NCI-H524 treated with DMSO at 0.1 percent for 48 hours (cell line): ENCODE measurements around the gene KIAA1217.

Experiments used
- DNase-seq: peaks from one replicate; lab custom pipeline; 2025; lab: John Stamatoyannopoulos, UW

The KIAA1217 gene

DNA sequence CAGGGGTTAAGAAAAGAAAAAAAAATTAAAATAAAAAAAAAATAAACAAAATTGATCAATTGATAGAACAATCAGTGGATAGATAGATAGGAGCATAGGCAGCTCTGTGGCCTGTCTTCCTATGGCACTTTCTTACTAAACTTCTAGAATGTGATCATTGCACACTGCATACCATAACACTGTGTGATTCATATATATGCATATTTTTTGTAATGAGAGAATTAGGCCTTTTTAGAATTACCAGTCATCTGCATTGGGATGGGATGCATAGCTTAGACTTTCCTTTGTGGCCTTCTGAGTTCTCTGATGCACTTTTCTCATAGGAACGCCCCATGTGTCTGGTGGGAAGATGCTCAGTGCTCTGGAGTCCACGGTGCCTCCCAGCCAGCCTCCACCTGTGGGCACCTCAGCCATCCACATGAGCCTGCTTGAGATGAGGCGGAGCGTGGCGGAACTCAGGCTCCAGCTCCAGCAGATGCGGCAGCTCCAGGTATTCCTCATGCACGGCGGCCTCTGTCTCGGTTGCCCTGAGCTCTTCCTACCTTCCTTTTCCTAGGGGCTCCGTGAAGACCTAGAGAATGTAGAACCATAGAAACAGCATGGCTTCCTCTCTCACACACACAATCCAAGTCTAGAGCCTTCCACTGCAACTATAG, 292.2 kb downstream of the KIAA1217 start:
- no peak for DNase-seq

DNA sequence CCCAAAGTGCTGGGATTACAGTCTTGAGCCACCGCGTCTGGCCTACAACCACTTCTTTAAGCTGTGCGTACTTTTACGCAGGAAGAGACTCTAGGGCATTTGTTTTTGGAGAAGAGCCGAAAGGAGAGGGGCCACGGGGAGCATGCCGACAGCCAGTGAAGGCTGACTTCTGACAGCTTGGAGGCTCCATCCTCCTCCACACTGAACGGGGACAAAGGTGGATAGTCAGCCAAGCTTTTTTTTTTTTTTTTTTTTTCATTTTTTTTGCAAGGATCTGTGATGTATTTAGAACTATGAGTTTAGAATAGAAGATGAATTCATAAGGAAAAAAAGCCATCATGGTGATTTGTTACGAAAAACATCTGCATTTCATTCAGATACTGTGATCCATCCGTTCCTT, 293.1 kb downstream of the KIAA1217 start:
- DNase-seq = no peak

GRCh38 chr10:24502801-24503460, 294.0 kb downstream of the KIAA1217 start:
- DNase-seq = no peak

DNA sequence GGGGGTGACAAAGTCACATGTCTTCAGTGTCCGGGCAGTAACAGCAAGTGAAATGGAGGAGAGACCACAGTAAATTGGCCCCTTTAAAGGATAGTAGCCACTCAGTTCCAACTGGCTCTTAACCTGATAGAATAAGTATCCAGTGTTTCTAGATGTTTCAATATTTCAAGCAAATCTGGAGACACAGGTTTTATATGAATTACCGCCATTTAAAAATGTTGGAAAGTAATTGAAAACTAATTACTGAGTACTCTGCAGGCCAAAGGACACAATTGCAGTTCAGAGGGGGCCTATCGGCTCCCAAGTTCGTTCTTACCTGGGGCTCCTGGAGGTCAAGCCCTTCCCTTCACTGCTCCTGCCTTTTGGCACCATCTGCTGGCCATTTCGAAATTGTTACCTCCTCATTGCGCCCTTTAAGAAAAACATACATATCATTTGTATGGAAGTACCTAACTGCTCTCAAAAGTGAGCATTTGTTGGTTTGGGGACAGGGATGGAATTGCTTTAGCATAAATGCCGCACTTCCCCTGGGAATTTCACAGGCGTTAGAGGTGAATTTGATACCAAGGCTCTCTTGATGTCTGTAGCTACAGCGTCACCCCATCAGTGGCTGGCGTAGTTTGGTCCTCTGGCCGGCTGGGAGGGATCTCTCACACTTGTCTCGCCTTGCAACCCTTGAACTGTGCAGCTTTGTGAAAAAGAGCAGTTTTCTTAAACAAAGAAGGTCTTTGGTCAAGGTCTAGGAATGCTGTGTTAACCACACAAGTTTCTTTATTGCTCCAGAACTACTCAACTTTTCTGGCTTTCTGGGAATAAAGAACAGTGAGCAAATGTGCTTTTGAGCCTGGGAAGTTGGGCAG, 294.8 kb downstream of the KIAA1217 start:
- DNase-seq = no peak

DNA sequence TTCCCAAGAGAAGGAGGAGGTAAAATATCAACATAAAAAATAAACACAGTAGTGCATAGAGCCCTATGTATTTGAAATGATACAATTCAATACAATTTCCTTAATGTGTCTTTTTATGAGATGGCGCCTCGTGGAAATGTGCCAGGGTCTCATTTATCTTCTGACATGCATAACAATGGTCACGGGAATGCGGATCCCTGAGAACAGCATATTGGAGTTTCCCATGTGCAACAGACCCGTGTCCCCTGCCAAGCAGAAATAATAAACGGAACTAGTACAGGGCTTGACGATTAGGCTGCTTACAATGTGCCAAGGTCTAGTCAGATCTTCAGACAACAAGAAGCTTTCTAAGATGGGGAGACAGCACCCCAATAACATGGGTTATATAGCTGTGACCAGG, 296.8 kb downstream of the KIAA1217 start:
- DNase-seq = no peak

DNA sequence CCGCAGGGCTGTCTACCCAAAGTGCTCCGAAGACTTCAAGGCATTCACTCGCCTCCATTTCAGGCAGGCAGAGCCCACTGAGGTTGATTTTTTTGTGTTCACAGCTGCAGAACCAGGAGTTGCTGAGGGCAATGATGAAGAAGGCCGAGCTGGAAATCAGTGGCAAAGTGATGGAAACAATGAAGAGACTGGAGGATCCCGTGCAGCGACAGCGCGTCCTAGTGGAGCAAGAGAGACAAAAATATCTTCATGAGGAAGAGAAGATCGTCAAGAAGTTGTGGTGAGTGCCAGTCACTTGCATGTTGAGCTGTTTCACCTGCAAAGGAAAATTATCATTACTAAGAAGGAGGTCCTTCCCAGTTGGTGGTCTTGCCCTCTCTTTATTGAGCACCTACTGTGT, 304.2 kb downstream of the KIAA1217 start:
- no peak for DNase-seq

- DNase-seq = no peak
Measured at GRCh38 chr10:24515481-24515880, 306.5 kb downstream of the KIAA1217 start.

- no peak for DNase-seq
Measured at GRCh38 chr10:24518411-24518810, 309.5 kb downstream of the KIAA1217 start.

- no peak for DNase-seq
Measured at GRCh38 chr10:24518981-24519597, 310.2 kb downstream of the KIAA1217 start.

- DNase-seq = no peak
Measured at GRCh38 chr10:24519950-24520349, 311.0 kb downstream of the KIAA1217 start.

DNA sequence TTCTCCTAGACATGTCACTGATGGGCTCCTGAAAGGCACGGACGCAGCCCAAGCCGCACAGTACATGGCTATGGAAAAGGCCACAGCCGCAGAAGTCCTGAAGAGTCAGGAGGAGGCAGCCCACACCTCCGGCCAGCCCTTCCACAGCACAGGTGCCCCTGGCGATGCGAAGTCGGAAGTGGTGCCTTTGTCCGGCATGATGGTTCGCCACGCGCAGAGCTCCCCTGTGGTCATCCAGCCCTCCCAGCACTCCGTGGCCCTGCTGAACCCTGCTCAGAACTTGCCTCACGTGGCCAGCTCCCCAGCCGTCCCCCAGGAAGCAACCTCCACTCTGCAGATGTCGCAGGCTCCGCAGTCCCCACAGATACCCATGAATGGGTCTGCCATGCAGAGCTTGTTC, 315.4 kb downstream of the KIAA1217 start:
- DNase-seq = no peak

- no peak for DNase-seq
Measured at GRCh38 chr10:24526085-24526649, 317.2 kb downstream of the KIAA1217 start.

- no peak for DNase-seq
Measured at GRCh38 chr10:24528946-24529345, 320.0 kb downstream of the KIAA1217 start.

DNA sequence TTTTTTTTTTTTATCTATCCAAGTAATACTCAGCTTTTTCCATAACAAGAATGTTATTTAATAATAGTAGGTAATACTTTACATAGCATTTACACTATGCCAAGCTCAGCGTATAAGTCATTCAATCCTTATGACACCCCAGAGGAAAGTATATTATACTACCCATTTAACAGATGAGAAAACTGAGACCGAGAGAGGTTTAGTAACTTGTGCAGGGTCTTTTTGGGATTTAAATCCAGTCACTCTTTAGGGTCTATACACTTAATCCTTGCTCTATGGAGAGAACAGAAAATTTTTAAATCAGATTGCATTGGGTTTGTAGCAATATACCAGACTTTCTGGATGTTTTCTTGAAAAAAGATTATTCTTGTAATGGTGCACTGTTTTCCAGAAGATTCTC, 322.5 kb downstream of the KIAA1217 start:
- DNase-seq = no peak

DNA sequence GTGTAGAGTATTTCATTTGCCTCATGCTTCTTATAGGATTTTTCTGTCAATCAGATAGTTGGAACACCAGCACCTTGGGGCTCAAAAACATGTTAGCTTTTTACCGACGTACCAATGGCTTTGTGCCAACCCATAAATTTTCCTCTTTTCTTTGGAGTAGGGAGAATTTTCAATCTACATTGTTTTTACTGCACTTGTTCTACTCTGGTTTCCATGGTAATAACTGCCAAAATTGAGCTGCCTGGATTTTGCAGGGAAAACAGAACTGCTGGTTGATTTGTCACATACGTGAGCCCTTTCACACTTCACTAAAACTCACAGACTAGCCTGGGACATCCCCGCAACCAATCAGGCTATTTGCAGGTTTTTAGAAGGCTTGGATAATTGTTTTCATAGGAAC, 325.0 kb downstream of the KIAA1217 start:
- no peak for DNase-seq

DNA sequence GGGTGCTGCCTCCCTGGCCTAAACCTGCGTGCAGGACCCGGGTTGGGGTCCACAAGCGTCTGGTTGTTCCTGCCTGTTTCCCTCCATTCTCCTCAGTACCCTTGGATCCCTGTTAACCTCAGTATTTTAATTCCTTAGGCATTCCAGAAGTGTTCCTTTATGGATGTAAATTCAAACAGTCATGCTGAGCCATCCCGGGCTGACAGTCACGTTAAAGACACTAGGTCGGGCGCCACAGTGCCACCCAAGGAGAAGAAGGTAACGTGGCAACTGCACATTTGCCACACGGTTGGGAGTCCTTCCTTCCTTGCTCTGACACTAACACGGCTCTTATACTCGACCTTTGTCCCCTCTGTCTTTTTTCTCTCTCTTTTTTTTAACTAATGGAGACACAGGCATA, 327.7 kb downstream of the KIAA1217 start:
- no peak for DNase-seq

GRCh38 chr10:24541239-24541753, 332.4 kb downstream of the KIAA1217 start:
- no peak for DNase-seq

GRCh38 chr10:24542314-24543270, 333.7 kb downstream of the KIAA1217 start:
- DNase-seq = no peak

GRCh38 chr10:24544776-24545175, 335.8 kb downstream of the KIAA1217 start:
- DNase-seq = no peak

DNA sequence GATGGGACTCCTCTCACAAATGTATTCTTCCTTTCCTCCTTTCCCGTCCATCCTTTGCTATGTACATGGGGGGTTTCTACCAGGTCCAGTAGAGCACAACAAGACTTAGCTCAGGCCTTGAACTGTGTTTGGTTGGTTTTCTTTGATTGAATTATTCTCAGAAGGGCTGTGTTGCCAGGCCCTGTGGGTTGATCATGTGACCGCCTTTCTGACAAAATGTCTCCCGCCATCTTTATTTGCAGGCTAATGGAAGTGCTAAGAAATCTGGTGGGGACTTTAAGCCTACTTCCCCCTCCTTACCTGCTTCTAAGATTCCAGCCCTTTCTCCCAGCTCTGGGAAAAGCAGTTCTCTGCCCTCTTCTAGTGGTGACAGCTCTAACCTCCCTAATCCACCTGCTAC, 336.6 kb downstream of the KIAA1217 start:
- DNase-seq = no peak

DNA sequence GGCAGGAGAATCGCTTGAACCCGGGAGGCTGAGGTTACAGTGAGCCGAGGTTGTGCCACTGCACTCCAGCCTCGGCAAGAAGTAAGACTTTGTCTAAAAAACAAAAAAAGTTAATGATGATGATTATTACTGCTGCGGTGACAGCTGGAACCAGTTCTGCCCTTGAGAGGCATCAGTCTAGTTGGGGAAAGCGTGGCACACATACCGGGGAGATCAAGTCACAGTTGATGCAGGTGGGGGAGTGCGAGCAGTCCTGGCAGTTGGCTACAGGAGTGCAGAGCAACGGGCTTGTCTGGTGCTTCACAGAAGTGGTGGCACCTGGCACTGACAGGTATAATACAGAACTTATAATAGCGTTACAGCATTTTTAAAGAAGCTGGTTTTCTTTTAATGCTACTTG, 341.7 kb downstream of the KIAA1217 start:
- DNase-seq = no peak
